Measurements from ENCODE around the gene DMD. TPM values are rescaled to one million over a fixed set of nuclear protein-coding genes. Genes with fewer than 3 reads are reported as not detected.

The DMD gene
- total and polyA plus RNA-seq, 2 of the 13 experiments (the other 11 are each of a cell fraction or from before 2014, with no cell fraction given), result 17.6 to 25.9 TPM

DNA sequence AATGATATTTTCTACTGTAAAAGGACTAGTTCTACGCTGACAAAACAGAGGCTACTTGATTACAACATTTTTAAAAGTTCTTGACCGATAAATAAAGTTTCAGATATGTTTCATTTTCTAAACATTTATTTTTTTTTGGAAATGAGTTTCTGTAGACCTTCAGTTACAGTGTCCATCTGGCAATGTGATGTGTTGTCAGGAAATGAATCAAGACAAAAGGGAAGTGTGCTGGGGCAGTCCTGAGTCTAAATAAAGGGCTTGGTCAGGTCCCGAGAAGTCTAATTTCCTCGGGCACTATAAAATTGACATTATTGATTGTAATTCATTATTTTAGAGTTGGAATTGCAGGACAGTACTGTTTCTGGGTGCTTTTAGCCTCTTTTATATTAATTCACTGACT lies 2082.5 kb downstream of the DMD start:
- DNase-seq (ENCODE audit: low spot score), result no peak
- WGBS (ENCODE audit: low lambda C conversion rate), result 97% methylated on average over 4 of the region's 4 CpGs
- H2AFZ ChIP-seq (ENCODE audit: low read length), result no peak overlapping the region
- ATAC-seq, result no peak
- no peak overlapping the region for H3K9ac ChIP-seq (ENCODE audit: insufficient read depth, low read depth, low read length)
- H3K4me2 ChIP-seq (ENCODE audit: low read depth, low read length), result no peak overlapping the region
- ChIA-PET CTCF (ENCODE audit: low intra/inter-chr PET ratio, low total read pairs) (no interaction called here), POLR2A (no interaction called here)
- H3K4me3 ChIP-seq (replicated peaks in 1 of 3; ENCODE audit: insufficient read depth in 1 of 3, low read depth in 2 of 3, low read length in 3 of 3), result no peak overlapping the region
- H3K27me3 ChIP-seq (ENCODE audit: control insufficient read depth in 1 of 2, insufficient read depth in 2 of 2, low read length in 2 of 2), result no peaks in the 10 kb centered on the region
- no peaks in the 10 kb centered on the region for H4K20me1 ChIP-seq (ENCODE audit: insufficient read depth, low read length)
- no peak for FAIRE-seq
- H3K79me2 ChIP-seq (ENCODE audit: insufficient read depth, low read length), result no peaks in the 10 kb centered on the region
- BruUV-seq (replicated peaks), result no TSS peak
- TF ChIP-seq, protein P1, sequence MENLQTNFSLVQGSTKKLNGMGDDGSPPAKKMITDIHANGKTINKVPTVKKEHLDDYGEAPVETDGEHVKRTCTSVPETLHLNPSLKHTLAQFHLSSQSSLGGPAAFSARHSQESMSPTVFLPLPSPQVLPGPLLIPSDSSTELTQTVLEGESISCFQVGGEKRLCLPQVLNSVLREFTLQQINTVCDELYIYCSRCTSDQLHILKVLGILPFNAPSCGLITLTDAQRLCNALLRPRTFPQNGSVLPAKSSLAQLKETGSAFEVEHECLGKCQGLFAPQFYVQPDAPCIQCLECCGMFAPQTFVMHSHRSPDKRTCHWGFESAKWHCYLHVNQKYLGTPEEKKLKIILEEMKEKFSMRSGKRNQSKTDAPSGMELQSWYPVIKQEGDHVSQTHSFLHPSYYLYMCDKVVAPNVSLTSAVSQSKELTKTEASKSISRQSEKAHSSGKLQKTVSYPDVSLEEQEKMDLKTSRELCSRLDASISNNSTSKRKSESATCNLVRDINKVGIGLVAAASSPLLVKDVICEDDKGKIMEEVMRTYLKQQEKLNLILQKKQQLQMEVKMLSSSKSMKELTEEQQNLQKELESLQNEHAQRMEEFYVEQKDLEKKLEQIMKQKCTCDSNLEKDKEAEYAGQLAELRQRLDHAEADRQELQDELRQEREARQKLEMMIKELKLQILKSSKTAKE (CRISPR knock-in tag; IDR thresholded peaks at IDR 0.05; ENCODE audit: borderline replicate concordance), result no peak
- no peak for TF ChIP-seq MIER2 (CRISPR knock-in tag; IDR thresholded peaks at IDR 0.05)
- no peak for TF ChIP-seq CCAR2 (optimal IDR thresholded peaks at IDR 0.05; ENCODE audit: low read depth, low read length)
- no peak for TF ChIP-seq TEAD3 (CRISPR knock-in tag; optimal IDR thresholded peaks at IDR 0.05; ENCODE audit: borderline replicate concordance)
- TF ChIP-seq, protein P2, sequence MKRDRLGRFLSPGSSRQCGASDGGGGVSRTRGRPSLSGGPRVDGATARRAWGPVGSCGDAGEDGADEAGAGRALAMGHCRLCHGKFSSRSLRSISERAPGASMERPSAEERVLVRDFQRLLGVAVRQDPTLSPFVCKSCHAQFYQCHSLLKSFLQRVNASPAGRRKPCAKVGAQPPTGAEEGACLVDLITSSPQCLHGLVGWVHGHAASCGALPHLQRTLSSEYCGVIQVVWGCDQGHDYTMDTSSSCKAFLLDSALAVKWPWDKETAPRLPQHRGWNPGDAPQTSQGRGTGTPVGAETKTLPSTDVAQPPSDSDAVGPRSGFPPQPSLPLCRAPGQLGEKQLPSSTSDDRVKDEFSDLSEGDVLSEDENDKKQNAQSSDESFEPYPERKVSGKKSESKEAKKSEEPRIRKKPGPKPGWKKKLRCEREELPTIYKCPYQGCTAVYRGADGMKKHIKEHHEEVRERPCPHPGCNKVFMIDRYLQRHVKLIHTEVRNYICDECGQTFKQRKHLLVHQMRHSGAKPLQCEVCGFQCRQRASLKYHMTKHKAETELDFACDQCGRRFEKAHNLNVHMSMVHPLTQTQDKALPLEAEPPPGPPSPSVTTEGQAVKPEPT (CRISPR knock-in tag; IDR thresholded peaks at IDR 0.05; ENCODE audit: low read depth), result no peak
- TF ChIP-seq ZSCAN9 (CRISPR knock-in tag; IDR thresholded peaks at IDR 0.05; ENCODE audit: borderline replicate concordance), result no peak
- no peak for TF ChIP-seq ZNF121 (CRISPR knock-in tag; IDR thresholded peaks at IDR 0.05)
- no peak for TF ChIP-seq MATR3 (CRISPR knock-in tag; IDR thresholded peaks at IDR 0.05)
- TF ChIP-seq AGO1 (IDR thresholded peaks at IDR 0.05; ENCODE audit: low read depth, low read length, poor library complexity, severe bottlenecking), result no peak
- TF ChIP-seq ZNF317 (CRISPR knock-in tag; IDR thresholded peaks at IDR 0.05), result no peak
- no peak for TF ChIP-seq KAT2B (IDR thresholded peaks at IDR 0.05; ENCODE audit: borderline replicate concordance, low read depth, low read length)
- TF ChIP-seq ZBTB14 (CRISPR knock-in tag; IDR thresholded peaks at IDR 0.05), result no peak
- no peak for TF ChIP-seq ZFP36 (IDR thresholded peaks at IDR 0.05; ENCODE audit: borderline replicate concordance, low read depth, low read length, partially characterized antibody)
- H3K9me3 ChIP-seq (ENCODE audit: low read length), result no peaks in the 10 kb centered on the region
- H3K27ac ChIP-seq (ENCODE audit: extremely low read length, insufficient read depth, low read length), result no peak overlapping the region
- peaks cover 0 to 30% of the 10 kb centered on the region in 2 experiments; a peak in 2 of 5 replicates for H3K36me3 ChIP-seq (replicated peaks in 1 of 2; ENCODE audit: control insufficient read depth in 1 of 2, insufficient read depth in 2 of 2, low read length in 2 of 2)
- in situ Hi-C loops (cut with HindIII; ENCODE audit: extremely low pct_ligation_motif_present, low pct_unique_long_range_greater_than_20kb), result no loop called here
- intact Hi-C loops (cut with micrococcal nuclease; ENCODE audit: unreplicated experiment), result no loop called here
- no peaks in the 10 kb centered on the region for H3K4me1 ChIP-seq (ENCODE audit: insufficient read depth, low read length)

Measured in HepG2 (cell line).